T-helper 1 cell treated with Interleukin-12 subunit alpha and Interleukin-12 subunit beta and Interleukin-4 antibody, amounts not matched to agents 30 ng/mL and 1 ng/mL, for 36 hours (primary cell): ENCODE measurements around the gene COL19A1. TPM values are rescaled to one million over a fixed set of nuclear protein-coding genes. Genes with fewer than 3 reads are reported as not detected.

Experiments
- intact Hi-C: fragments of 100-400 bp; cut with micrococcal nuclease; formaldehyde crosslinking; loops from one replicate; pipeline ENCODE4 v1.15.1; 2024
- total RNA-seq: library from RNA; stranded (reverse); gene quantifications from 2 replicates; pipeline ENCODE4 v1.2.3, GENCODE V29; 2022

Gene COL19A1
- total RNA-seq, 1 donor from 2014 or later = not detected

- intact Hi-C loops = no loop called here
Observed at GRCh38 chr6:70118670-70119069, 252.3 kb downstream of the COL19A1 start.

GRCh38 chr6:70119218-70119835 lies 253.0 kb downstream of the COL19A1 start:
- intact Hi-C loops = no loop called here

- intact Hi-C loops = no loop called here
Observed at GRCh38 chr6:70124443-70124842, 258.1 kb downstream of the COL19A1 start.

GRCh38 chr6:70124882-70125545 lies 258.7 kb downstream of the COL19A1 start:
- intact Hi-C loops = no loop called here

GRCh38 chr6:70125602-70126001 lies 259.2 kb downstream of the COL19A1 start:
- intact Hi-C loops = no loop called here

- intact Hi-C loops = no loop called here
Observed at GRCh38 chr6:70129341-70129740, 263.0 kb downstream of the COL19A1 start.

GRCh38 chr6:70130865-70131264 lies 264.5 kb downstream of the COL19A1 start:
- intact Hi-C loops = no loop called here

- intact Hi-C loops = no loop called here
Observed at GRCh38 chr6:70131528-70131927, 265.2 kb downstream of the COL19A1 start.

GRCh38 chr6:70133246-70133645 lies 266.9 kb downstream of the COL19A1 start:
- intact Hi-C loops = no loop called here

GRCh38 chr6:70134542-70134941 lies 268.2 kb downstream of the COL19A1 start:
- intact Hi-C loops = no loop called here

GRCh38 chr6:70135219-70136160 lies 269.1 kb downstream of the COL19A1 start:
- intact Hi-C loops = no loop called here

GRCh38 chr6:70136996-70137395 lies 270.6 kb downstream of the COL19A1 start:
- intact Hi-C loops = no loop called here

- intact Hi-C loops = no loop called here
Observed at GRCh38 chr6:70140496-70140895, 274.1 kb downstream of the COL19A1 start.

GRCh38 chr6:70142034-70142433 lies 275.7 kb downstream of the COL19A1 start:
- intact Hi-C loops = no loop called here

GRCh38 chr6:70145178-70145577 lies 278.8 kb downstream of the COL19A1 start:
- intact Hi-C loops = no loop called here

- intact Hi-C loops = no loop called here
Observed at GRCh38 chr6:70149209-70149788, 282.9 kb downstream of the COL19A1 start.

- intact Hi-C loops = no loop called here
Observed at GRCh38 chr6:70150521-70150920, 284.2 kb downstream of the COL19A1 start.

GRCh38 chr6:70151616-70152015 lies 285.3 kb downstream of the COL19A1 start:
- intact Hi-C loops = no loop called here

GRCh38 chr6:70152786-70153185 lies 286.4 kb downstream of the COL19A1 start:
- intact Hi-C loops = no loop called here

- intact Hi-C loops = no loop called here
Observed at GRCh38 chr6:70157086-70157485, 290.7 kb downstream of the COL19A1 start.

GRCh38 chr6:70160276-70160675 lies 293.9 kb downstream of the COL19A1 start:
- intact Hi-C loops = no loop called here

- intact Hi-C loops = no loop called here
Observed at GRCh38 chr6:70162972-70163371, 296.6 kb downstream of the COL19A1 start.
